Type B pancreatic cell (in vitro differentiated cells): ENCODE measurements around the gene DENND4C. TPM values are rescaled to one million over a fixed set of nuclear protein-coding genes. Genes with fewer than 3 reads are reported as not detected.
"Not testable (repeated sequence)": the region's sequence is repeated elsewhere in the genome, so short reads cannot be mapped to it uniquely, and the experiment has no call there.

Source experiments
- DNase-seq: peaks from one replicate; pipeline ENCODE4 v3.0.0; 2021; ENCODE audit warnings: mixed read lengths; ENCODE audit not compliant: unreplicated experiment; ENCODE audit errors: extremely low spot score
- H3K27ac Mint-ChIP-seq: 2 replicates; pipeline ENCODE4 v1.8.0; 2021; ENCODE audit warnings: mild to moderate bottlenecking, mixed read lengths
- H3K27me3 Mint-ChIP-seq: 2 replicates; pipeline ENCODE4 v1.8.0; 2021; ENCODE audit warnings: mixed read lengths
- H3K36me3 Mint-ChIP-seq: 2 replicates; pipeline ENCODE4 v1.8.0; 2021; ENCODE audit warnings: mixed read lengths
- H3K4me1 Mint-ChIP-seq: one replicate; pipeline ENCODE4 v1.8.0; 2021; ENCODE audit warnings: mixed read lengths; ENCODE audit not compliant: unreplicated experiment
- H3K4me3 Mint-ChIP-seq: 2 replicates; pipeline ENCODE4 v1.8.0; 2021; ENCODE audit warnings: mild to moderate bottlenecking, mixed read lengths
- H3K9me3 Mint-ChIP-seq: 2 replicates; pipeline ENCODE4 v1.8.0; 2021; ENCODE audit warnings: mixed read lengths
- total RNA-seq: library from RNA; stranded (reverse); gene quantifications from 2 replicates; pipeline ENCODE4 v1.2.1, GENCODE V29; 2021; ENCODE audit warnings: low replicate concordance
- TF ChIP-seq, protein P1 (sequence below): fragments of 200-600 bp; sonication (generic); conservative IDR thresholded peaks from 2 replicates; pipeline ENCODE4 v1.5.0; 2021; ENCODE audit warnings: antibody characterized with exemption, mild to moderate bottlenecking

Gene DENND4C
- total RNA-seq, 1 donor from 2014 or later: 36.6 TPM

DNA sequence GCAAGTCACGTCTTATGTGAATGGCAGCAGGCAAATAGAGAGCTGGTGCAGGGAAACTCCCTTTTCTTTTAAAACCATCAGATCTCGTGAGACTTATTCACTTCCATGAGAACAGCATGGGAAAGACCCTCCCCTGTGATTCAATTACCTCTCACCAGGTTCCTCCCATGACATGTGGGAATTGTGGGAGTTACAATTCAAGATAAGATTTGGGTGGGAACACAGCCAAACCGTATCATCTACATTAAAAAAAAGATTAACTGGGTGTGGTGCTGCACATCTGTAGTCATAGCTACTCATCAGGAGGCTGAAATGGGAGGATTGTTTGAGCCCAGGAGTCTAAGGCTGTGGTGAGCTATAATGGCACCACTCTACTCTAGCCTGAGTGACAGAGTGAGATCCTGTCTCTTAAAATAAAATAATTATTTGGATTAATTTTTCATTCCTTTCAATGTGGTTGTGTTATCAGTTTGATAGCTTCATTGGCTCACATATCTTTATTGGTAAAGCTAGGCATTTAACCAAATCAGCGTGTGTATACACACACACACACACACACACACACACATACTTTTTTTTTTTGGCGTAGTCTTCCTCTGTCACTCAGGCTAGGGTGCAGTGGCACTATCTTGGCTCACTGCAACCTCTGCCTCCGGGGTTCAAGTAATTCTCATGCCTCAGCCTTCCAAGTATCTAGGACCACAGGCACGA is 21.8 kb downstream of the DENND4C start:
- TF ChIP-seq, protein P1, sequence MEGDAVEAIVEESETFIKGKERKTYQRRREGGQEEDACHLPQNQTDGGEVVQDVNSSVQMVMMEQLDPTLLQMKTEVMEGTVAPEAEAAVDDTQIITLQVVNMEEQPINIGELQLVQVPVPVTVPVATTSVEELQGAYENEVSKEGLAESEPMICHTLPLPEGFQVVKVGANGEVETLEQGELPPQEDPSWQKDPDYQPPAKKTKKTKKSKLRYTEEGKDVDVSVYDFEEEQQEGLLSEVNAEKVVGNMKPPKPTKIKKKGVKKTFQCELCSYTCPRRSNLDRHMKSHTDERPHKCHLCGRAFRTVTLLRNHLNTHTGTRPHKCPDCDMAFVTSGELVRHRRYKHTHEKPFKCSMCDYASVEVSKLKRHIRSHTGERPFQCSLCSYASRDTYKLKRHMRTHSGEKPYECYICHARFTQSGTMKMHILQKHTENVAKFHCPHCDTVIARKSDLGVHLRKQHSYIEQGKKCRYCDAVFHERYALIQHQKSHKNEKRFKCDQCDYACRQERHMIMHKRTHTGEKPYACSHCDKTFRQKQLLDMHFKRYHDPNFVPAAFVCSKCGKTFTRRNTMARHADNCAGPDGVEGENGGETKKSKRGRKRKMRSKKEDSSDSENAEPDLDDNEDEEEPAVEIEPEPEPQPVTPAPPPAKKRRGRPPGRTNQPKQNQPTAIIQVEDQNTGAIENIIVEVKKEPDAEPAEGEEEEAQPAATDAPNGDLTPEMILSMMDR: no peak
- no peaks in the 10 kb centered on the region for H3K36me3 Mint-ChIP-seq
- peak overlapping the region; percentile 9 for H3K27ac Mint-ChIP-seq
- peaks cover 24% of the 10 kb centered on the region for H3K4me1 Mint-ChIP-seq
- no peaks in the 10 kb centered on the region for H3K27me3 Mint-ChIP-seq
- DNase-seq: no peak
- no peaks in the 10 kb centered on the region for H3K9me3 Mint-ChIP-seq
- H3K4me3 Mint-ChIP-seq: no peak overlapping the region

DNA sequence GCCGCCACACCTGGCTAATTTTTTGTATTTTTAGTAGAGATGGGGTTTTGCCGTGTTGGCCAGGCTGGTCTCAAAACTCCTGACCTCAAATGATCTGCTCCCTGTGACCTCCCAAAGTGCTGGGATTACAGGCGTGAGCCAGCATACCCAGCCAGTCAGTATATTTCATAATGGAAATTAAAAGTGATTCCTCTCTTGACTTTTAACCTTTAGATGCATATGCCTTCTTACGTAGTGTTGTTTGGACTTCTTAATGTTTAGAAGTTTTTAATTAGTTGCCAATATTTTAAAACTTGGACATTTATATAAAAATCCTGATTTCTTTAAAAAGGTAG is 22.4 kb downstream of the DENND4C start:
- TF ChIP-seq, protein P1: no peak
- peaks cover 24% of the 10 kb centered on the region for H3K4me1 Mint-ChIP-seq
- H3K36me3 Mint-ChIP-seq: no peaks in the 10 kb centered on the region
- H3K9me3 Mint-ChIP-seq: no peaks in the 10 kb centered on the region
- DNase-seq: no peak
- no peak overlapping the region for H3K4me3 Mint-ChIP-seq
- H3K27me3 Mint-ChIP-seq: no peaks in the 10 kb centered on the region
- H3K27ac Mint-ChIP-seq: peak overlapping the region; percentile 3

DNA sequence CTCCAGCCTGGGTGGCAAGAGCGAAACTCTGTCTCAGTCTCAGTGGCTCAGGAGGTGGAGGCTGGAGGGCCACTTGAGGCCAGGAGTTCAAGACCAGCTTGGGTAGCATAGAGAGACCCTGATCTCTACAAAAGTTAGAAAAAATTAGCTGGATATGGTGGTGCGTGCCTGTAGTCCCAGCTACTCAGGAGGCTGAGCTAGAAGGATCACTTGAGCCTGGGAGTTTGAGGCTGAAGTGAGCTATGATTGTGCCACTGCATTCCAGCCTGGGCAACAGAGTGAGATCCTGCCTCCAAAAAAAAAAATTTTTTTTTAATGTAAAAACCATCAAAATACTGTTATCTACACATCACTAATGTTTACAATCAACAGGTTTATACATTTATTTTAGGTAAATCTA is 24.6 kb downstream of the DENND4C start:
- Mint-ChIP-seq H3K9me3 (no peaks in the 10 kb centered on the region), H3K27me3 (no peaks in the 10 kb centered on the region), H3K4me1 (peaks cover 24% of the 10 kb centered on the region), H3K36me3 (no peaks in the 10 kb centered on the region), H3K4me3 (no peak overlapping the region), H3K27ac (no peak overlapping the region)
- TF ChIP-seq, protein P1: no peak
- no peak for DNase-seq

DNA sequence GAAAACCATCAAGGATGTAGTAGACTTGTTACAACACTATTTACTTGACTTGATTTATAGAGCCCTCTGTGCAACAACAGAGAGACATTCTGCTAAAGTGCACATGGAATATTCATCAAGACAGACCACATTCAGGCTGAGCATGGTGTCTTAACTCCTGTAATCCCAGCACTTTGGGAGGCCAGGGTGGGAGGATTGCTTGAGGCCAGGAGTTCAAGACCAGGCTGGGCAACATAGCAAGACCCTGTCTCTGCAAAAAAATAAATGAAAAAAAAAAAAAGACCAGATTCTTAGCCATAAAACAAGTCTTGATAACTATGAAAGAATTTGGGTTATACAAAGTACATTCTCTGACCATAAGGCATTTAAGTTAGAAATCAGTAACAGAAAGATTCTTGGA is 25.3 kb downstream of the DENND4C start:
- DNase-seq: no peak
- Mint-ChIP-seq H3K4me3 (no peak overlapping the region), H3K9me3 (no peaks in the 10 kb centered on the region), H3K27me3 (no peaks in the 10 kb centered on the region), H3K36me3 (peaks cover 2% of the 10 kb centered on the region), H3K4me1 (peaks cover 19% of the 10 kb centered on the region), H3K27ac (no peak overlapping the region)
- TF ChIP-seq, protein P1: no peak

DNA sequence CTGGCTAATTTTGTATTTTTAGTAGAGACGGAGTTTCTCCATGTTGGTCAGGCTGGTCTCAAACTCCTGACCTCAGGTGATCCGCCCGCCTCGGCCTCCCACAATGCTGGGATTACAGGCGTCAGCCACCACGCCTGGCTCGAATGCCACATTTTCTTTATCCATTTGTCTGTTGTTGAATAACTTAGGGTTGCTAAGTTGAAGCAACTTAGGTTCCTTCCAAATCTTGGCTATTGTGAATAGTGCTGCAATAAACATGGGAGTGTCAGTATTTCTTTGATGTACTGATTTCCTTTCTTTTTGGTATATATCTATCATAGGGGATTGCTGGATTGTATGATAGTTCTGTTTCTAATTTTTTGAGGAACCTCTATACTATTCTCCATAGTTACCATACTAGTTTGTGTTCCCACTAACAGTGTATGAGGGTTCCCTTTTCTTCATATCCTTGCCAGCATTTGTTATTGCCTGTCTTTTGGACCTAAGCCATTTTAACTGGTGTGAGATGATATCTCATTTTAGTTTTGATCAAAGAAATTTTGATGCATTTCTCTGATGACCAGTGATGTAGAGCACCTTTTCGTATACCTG is 29.3 kb downstream of the DENND4C start:
- H3K36me3 Mint-ChIP-seq, H3K27ac Mint-ChIP-seq, H3K4me1 Mint-ChIP-seq, H3K27me3 Mint-ChIP-seq, H3K4me3 Mint-ChIP-seq, H3K9me3 Mint-ChIP-seq, DNase-seq: not testable (repeated sequence)

DNA sequence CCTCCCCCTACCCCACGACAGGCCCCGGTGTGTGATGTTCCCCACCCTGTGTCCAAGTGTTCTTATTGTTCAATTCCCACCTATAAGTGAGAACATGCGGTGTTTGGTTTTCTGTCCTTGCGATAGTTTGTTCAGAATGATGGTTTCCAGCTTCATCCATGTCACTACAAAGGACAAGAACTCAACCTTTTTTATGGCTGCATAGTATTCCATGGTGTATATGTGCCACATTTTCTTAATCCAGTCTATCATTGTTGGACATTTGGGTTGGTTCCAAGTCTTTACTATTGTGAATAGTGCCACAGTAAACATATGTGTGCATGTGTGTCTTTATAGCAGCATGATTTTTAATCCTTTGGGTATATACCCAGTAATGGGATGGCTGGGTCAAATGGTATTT is 35.1 kb downstream of the DENND4C start:
- not testable (repeated sequence) for DNase-seq, H3K27me3 Mint-ChIP-seq, H3K4me1 Mint-ChIP-seq, H3K4me3 Mint-ChIP-seq, H3K9me3 Mint-ChIP-seq, H3K27ac Mint-ChIP-seq
- H3K36me3 Mint-ChIP-seq: peaks cover 25% of the 10 kb centered on the region

DNA sequence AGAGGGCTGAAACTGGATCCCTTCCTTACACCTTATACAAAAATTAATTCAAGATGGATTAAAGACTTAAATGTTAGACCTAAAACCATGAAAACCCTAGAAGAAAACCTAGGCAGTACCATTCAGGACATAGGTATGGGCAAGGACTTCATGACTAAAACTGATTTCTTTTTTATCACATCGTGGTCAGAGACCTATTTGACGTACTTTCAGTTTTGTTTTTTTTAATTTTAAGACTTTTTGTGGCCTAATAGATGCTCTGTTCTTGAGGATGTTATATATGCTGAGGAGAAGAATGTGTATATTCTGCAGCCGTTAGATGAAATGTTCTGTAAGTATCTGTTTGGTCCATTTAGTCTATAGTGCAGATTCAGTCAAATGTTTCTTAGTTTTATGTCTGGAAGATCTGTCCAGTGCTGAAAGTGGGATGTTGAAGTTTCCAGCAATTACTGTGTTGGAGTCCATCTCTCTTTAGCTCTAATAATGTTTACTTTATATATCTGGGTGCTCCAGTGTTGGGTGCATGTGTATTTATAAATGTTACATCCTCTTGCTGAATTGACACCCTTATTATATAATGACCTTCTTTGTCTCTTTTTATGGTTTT is 36.4 kb downstream of the DENND4C start:
- peaks cover 25% of the 10 kb centered on the region for H3K36me3 Mint-ChIP-seq
- H3K4me1 Mint-ChIP-seq, H3K4me3 Mint-ChIP-seq, DNase-seq, H3K9me3 Mint-ChIP-seq, H3K27ac Mint-ChIP-seq, H3K27me3 Mint-ChIP-seq: not testable (repeated sequence)
